ENCODE results near the gene A4GALT.
"Not testable (repeated sequence)": the region's sequence is repeated elsewhere in the genome, so short reads cannot be mapped to it uniquely, and the experiment has no call there.

Gene A4GALT

DNA sequence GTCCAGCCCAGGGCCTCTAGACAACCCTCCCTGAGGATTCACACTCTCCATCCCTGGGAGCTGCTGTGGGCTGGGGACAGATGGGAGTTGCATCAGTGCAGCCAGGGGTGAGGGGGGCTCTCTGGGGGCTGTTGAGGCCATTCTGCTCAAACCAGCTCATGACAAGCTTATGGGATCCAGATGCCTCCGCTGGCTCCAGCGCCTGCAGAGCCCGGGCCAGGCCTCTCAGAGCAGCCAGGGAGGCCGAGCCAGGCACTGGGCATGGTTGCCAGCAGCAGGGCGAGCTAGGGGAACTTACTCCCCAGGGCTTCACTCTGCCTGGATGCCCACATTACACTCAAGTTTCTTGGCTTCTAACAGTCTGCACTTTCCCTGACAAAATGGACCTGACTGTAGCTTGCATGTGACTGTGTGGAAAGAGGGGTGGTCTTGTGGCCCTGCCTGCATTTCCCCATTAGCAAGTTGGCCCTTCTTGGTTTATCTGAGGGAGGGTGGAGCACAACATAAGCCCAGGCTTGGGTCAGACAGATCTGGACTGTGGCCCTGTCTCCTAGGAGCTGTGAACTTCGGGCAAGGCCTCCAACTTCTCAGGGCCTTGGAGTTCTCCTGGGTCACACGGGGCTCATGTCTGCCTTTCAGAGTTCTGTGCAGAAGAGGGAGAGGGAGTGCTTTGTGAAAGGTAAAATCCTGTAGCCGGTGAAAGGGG is 36.9 kb downstream of the A4GALT start:
- no peak for DNase-seq (ENCODE audit: low spot score)

DNA sequence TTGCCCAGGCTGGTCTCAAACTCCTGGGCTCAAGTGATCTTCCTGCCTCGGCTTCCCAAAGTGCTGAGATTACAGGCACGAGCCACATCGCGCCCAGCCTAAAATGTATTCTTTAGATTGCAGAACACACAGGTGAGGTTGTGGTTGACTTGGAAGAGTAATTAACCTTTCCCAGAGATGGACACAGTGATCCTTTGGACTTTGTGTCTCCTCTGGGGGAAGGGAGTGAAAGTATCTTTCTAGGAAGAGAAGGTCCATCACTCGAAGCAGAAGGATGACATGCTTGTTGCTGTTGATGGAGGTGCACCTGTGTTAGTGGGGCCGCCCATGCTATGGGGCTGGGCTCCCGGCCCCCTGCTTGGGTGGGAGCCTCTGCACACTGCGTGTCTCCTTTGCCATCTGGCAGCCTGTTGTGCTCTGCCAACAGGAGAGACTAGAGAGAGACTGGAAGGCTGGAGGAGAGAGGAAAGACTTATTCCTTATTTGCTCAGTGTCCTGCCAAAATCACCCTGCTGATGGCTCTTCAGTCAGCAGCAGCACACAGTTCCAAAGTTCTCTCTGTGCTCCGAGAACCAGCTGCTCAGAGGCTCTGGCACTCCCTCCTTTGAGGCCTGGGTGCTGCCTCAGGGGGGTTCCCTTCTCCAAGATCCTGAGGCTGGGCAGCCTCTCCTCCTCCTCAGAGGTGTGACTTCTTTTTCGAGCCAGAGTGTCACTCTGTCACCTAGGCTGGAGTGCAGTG is 38.4 kb downstream of the A4GALT start:
- no peak for DNase-seq (ENCODE audit: low spot score)

DNA sequence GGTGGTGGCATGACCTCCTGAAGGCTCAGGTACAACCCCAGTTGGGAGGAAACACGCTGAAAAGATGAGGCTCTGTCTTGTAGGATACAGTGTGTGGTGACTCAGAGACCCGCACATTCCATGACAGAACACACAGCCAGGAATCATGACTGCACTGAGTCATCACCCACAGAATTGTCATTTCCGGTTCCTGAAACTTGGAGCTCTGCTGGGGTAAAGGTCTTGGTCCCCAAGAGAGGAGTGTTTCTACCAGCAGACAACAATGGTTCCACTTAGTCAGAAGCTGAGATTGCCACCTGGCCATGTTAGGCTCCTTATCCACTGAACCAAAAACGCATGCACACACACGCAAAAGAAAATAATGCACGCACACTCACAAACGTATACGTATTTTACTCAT is 40.0 kb downstream of the A4GALT start:
- DNase-seq (ENCODE audit: low spot score): no peak

DNA sequence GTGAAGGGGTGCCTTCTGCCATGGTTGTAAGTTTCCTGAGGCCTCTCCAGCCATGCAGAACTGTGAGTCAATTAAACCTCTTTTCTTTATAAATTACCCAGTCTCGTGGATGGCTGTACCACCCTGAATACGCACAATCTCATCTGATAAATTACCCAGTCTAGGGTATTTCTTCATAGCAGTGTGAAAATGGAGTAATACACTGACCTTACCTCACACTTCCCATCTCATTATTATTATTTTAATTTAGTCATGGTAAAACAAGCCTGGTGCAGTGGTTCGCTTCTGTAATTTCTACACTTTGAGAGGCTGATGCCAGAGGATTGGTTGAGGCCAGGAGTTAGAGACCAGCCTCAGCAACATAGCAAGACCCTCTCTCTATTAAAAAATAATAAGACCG is 41.0 kb downstream of the A4GALT start:
- DNase-seq (ENCODE audit: low spot score): no peak

DNA sequence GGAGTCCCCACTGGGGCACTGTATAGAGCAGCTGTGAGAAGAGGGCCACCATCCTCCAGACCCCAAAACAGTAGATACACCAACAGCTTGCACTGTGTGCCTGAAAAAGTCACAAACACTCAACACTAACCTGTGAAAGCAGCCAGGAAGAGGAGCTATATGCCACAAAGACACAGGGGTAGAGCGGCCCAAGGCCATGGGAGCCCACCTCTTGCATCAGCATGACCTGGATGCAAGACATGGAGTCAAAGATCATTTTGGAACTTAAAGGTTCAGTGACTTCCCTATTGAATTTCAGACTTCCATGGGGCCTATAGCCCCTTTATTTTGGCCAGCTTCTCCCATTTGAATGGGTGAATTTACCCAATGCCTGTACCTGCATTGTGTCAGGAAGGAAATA is 41.8 kb downstream of the A4GALT start:
- DNase-seq (ENCODE audit: low spot score): no peak

DNA sequence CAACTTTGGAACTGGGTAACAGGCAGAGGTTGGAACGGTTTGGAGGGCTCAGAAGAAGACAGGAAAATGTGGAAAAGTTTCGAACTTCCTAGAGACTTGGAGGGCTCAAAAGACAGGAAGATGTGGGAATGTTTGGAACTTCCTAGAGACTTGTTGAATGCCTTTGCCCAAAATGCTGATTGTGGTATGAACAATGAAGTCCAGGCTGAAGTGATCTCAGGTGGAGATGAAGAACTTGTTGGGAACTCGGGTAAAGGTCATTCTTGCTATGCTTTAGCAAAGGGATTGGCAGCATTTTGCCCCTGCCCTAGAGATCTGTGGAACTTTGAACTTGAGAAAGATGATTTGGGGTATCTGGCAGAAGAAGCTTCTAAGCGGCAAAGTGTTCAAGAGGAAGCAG is 42.7 kb downstream of the A4GALT start:
- not testable (repeated sequence) for DNase-seq (ENCODE audit: low spot score)

DNA sequence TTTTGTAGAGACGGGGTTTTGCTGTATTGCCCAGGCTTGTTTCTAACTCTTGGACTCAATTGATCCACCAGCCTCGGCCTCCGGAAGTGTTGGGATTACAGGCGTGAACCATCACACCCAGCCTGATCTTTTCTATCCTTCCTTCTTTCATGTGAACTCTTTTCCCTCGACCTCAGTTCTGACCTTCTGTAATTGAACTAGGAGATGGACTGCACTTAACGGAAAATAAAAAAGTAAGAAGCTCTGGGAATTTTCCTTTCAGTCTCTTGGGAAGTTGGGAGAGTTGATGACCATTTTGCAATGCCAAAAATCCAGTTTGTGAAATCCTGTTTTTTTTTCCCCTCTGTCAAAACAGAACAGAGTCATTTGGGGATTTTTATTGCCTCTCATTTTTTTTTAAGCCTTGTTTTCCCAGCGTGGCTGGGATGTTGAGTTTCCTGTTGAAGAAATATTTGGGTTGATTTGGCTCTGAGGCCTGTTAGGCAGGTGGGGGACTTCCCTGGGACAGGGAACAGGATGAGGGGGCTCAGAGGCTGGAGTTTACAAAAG is 44.5 kb downstream of the A4GALT start:
- no peak for DNase-seq (ENCODE audit: low spot score)

DNA sequence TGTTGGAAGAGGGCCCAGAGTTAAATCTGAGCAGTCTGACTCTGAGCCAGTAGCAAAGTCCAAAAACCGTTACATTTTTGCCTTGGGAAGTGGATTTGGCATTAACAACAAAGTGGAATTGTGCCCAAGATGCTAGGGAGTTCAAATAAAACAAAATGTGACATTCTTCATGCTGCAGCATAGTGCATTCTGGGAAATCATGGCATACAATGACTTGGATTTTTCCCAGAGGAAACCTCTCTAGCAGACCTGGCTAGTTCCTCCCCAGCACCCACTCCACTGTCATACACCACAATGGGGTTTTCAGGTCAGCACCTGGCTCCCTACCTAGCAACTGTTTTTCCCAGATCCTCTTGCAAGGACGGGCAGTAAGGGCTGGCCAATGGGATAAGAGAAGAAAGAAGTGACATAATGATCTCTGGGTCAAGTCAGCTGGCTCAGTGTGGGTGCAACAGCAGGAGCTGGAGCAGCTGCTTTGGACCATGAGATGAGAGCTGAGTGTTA is 46.7 kb downstream of the A4GALT start:
- no peak for DNase-seq (ENCODE audit: low spot score)

DNA sequence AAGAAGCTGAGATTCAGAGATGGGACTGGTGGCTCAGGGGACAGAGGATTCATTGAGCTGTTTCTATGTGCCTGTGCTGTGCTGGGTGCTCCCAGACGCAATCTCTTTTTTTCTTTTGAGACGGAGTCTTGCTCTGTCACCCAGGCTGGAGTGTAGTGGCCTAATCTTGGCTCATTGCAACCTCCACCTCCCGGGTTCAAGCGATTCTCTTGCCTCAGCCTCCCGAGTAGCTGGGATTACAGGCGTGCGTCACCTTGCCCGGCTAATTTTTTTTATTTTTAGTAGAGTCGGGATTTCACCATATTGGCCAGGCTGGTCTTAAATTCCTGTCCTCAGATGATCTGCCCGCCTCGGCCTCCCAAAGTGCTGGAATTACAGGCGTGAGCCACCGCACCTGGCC is 47.6 kb downstream of the A4GALT start:
- DNase-seq (ENCODE audit: low spot score): not testable (repeated sequence)

DNA sequence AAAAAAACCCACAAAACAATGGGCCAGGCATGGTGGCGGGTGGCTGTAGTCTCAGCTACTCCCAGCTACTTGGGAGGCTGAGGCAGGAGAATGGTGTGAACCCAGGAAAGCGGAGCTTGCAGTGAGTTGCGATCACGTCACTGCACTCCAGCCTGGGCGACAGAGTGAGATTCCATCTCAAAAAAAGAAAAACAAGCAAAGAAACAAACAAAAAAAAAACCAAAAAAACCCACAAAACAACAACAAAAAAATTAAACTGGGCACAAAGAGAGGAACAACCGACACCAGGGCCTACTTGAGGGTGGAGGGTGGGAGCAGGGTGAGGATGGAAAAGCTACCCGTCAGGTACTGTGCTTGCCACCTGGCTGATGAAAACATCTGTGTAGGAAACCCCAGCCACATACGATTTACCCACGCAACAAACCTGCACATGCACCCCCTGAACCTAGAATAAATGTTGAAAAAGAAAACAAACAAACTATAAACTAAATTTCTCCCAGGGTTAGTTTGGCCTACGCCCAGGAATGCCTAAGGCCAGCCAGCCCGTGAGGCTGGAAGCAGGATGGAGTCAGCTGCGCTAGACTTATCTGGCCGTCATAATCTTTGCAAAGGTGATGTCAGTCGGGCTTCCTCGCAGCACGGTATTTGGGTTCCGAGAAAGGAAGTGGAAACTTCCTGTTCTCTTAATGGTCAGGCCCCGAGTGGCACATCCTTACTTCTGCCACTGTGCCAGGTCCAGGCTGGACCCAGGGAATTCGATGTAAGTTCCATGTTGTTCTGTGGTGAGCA is 49.6 kb downstream of the A4GALT start:
- no peak for DNase-seq (ENCODE audit: low spot score)

DNA sequence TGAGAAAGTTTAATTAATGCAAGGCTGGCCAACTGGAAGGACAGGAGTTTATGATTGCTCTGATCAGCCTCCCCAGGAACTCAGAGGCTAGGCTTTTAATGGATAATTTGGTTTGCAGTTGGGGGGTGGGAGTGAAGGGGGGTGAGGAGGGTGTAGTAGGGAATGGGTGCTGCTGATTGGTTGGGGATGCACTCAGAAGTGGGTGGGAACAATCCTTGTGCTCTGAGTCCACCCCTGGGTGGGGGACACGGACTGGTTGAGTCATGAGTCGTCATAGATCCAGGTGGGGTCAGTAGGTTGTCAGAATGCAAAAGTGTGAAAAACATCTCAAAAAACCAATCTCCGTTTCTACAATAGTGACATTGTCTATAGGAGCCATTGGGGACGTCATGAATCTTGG is 50.6 kb downstream of the A4GALT start:
- DNase-seq (ENCODE audit: low spot score): no peak

DNA sequence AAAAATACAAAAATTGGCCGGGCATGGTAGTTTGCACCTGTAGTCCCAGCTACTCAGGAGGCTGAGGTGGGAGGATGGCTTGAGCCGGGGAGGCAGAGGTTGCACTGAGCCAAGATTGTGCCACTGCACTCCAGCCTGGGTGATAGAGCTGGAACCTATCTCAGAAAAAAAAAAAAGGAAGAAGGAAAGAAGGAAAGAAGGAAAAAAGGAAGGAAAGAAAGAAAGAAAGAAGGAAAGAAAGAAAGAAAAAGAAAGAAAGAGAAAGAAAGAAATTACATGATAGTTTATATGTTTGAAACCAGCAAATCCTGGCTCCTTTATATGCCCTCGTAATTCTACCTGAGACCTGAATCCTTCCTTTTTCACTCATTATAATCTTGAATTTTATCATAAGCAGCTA is 54.3 kb downstream of the A4GALT start:
- not testable (repeated sequence) for DNase-seq (ENCODE audit: low spot score)

DNA sequence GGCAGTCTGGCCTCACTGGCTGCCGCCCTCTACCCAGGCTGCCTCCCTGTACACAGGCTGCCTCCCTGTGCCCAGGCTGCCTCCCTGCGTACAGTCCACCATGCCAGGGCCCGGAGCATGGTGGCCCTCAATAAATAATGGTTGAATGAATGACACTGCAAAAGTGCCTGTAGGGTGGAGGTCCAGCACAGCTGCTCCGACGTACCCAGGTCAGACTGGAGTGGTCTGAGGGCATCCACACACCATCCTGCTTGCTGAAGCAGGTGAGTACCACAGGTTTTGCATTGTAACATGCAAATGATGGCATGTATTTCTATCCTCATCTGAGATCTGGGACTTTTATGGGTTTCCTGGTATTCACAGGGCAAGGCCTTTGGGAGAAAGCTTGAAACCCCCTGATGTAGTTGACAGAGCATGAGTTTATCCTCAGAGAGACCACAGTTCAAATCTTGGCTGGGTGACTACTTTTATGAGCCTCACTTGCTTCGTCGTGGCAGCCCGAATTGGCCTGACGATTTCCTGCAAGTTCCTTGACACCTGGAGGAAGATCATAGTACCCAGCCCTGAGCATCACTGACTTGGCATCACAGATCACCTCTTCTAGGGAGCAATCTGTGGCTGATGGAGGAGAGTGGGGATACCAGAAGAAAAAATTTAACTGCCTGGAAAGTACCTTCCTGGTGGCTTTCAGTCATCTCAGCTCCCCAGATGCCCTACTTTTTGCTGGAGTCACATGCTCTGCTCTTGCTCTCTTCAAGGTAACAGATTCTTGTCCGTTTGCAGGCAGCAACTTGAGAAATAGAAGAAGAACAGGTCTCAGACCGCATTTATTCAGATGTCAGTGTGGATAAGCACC is 55.5 kb downstream of the A4GALT start:
- no peak for DNase-seq (ENCODE audit: low spot score)

DNA sequence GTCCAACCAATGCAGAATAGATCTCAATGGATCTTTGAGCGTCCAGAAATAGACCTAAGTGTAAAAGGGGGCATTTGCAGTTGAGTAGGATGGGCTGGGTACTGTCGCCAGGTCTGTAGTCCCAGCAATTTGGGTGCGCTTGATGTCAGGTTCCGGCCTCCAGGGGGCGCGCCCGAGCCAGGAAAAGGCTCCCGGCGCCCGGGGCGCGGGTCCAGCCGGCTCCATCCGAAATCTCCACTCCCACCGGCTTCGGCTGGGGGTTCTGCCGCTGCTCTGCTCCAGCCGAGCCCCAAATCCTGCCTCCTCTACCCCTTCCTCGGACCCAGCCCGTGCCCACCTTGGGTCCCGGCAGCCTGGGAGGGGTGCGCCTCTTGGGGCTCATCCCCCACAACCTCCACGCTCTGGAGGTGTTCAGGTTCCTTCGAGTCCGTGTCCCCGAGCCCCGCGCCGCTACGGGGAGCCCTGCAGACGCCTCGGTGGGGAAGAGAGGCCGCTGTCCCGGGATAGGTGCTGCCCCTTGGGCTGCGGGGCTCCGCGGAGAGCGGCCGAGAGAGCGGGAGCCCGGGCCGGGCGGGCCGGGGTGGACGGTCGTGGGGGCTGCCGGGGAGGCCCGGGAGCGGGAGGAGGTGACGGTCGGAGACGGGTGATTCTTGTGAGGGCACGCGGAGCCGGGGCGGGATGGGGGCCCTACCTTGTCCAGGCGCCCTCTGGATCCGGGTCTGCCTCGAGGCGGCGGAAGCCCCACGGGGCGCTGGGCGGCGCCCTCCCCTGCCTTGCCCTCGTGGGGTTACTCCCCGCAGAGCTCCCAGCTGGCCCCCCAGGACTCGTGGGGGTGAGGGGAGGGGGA is 58.5 kb downstream of the A4GALT start:
- DNase-seq (ENCODE audit: low spot score): peak; percentile 72

DNA sequence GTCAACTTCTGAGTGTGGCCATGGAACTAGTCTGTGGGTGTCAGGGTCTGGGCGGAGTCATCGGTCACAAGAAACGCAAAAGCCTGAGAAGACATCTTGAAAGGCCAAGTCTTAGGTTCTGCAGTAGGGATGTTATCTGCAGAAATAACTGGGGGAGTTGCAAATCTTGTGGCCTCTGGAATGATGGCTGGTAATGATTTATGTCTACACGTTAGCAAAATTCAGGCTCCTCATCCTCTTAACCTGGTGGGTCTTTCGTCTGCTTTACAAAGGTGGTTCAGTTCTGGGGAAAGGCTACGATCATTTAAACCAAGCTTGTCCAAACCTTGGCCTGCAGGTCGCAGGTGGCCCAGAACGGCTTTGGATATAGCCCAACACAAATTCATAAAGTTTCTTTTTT is 64.1 kb downstream of the A4GALT start:
- no peak for DNase-seq (ENCODE audit: low spot score)

DNA sequence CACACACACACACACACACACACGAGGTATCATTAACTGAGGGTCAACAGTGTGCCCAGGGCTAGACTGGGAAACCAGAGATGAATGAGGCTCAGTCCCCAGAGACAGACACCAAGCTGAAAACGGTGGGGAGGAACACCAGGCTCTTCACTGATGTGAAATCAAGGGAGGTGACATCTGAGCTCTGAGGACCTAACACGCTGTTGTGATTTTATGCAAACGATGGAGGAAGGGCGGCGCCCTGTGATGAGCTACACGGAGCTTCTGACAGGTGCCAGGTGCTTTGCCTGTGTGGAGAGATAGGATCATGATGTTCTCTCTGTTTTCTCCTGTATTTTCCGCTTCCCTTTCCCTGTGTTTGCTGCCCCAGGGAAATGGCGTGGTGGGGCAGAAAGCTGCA is 65.0 kb downstream of the A4GALT start:
- no peak for DNase-seq (ENCODE audit: low spot score)

DNA sequence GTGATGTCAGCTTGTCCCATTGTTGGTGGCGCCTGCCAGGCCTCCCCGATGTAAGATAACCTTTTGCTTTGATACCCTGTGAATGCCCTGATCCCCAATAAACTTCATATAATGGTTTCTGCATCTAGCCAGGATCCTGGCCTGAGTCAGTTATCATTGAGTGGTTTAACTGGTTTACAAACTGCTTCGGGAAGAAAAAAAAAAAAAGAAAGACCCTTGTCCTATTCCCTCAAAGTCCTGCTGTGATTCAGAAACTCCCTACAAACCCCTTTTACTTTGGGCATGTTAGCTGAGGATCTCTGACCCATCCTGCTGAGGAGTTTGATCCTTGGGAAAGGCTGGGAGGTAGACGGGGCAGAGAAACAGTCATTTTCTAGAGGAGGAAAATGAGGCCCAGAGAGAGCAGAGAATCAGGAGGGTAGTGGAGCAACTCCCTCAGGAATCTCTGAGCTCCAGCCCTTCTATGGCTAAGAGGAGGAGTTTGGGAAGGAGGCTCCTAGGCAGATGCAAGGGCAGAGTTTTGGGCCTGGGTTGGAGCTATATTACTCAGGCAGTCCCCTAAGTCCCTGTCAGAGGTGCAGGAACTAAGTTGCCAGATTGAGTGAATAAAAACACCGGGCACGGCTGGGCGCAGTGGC is 66.1 kb downstream of the A4GALT start:
- no peak for DNase-seq (ENCODE audit: low spot score)

DNA sequence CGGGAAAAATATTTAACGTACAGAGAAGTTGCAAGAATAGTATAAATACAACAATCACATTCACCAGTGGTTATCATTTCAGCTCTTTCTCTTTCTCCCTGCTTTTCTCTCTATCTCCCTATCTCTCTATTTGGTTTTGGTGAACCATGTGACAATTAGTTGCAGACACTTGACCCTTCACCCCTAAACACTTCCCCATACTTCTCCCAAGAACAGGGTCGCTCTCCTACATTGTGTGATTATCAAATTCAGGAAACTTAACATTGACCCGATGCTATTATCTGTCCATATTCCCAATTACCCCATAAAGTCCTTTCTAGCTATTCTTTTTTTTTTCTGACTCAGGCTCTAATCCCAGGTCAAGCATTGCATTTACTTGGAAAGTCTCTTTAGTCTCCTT is 66.7 kb downstream of the A4GALT start:
- no peak for DNase-seq (ENCODE audit: low spot score)

DNA sequence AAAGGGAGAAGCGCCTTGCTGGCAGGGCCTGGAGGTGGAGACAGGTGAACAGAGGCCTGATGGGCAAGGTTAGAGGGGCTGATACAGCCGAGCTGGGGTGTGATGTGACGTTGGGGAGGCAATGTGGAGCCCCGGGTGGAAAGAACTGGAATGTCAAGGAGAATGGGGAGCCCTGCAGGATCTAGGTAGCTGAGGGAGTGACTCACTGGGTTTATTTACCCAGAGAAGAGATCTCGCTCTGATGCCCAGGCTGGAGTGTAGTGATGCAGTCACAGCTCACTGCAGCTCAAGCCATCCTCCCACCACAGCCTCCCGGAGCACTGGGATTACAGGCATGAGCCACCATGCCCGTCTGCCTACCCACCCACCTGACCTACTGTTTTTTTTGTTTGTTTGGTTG is 69.5 kb downstream of the A4GALT start:
- DNase-seq (ENCODE audit: low spot score): no peak
